ENCODE measurements around the gene KIF6. TPM values are rescaled to one million over a fixed set of nuclear protein-coding genes. Genes with fewer than 3 reads are reported as not detected.

KIF6 gene
- total and polyA plus RNA-seq, 2 of the 8 experiments (the other 6 are each of a cell fraction or from before 2014, with no cell fraction given) = 0.53 to 0.65 TPM

DNA sequence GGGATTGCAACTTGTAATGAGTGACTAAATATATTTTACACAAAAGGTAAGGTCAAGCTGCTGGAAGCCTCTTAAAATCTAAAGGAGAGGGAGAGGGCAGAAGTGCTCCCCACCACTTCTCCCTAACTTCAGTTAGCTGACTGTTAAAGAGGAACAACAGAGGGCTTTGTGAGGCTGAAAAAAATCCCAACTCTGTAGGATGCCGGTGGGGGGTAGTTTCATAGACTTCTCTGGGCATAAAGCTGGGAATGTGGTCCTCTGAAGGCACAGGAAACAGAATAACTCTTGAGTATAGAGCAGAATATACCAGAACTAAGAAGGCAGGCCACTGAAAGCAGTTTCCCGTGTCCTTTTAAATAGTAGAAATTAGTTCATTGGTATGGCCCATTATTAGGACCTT, 71.6 kb downstream of the KIF6 start:
- Histone ChIP-seq H3K9me3 (ENCODE audit: insufficient read depth in 2 of 2, low read depth in 1 of 2, low read length in 1 of 2) (no peaks in the 10 kb centered on the region), H3K79me2 (ENCODE audit: control insufficient read depth in 1 of 2, insufficient read depth in 2 of 2, low read length in 2 of 2) (no peaks in the 10 kb centered on the region), H3K79me1 (ENCODE audit: low read depth, low read length) (no peaks in the 10 kb centered on the region), H4K20me1 (replicated peaks in 1 of 2; ENCODE audit: control insufficient read depth in 1 of 2, insufficient read depth in 2 of 2, low read length in 2 of 2) (no peaks in the 10 kb centered on the region), H3K27me3 (replicated peaks in 1 of 4; ENCODE audit: control insufficient read depth in 3 of 4, extremely low read depth in 1 of 4, insufficient read depth in 3 of 4, low read length in 3 of 4) (no peaks in the 10 kb centered on the region), H3K4me3 (ENCODE audit: extremely low read depth in 1 of 4, insufficient read depth in 2 of 4, low read depth in 3 of 4, low read length in 4 of 4) (no peak overlapping the region), H3K36me3 (ENCODE audit: control insufficient read depth in 2 of 4, insufficient read depth in 4 of 4, low read length in 3 of 4) (no peaks in the 10 kb centered on the region), H2BK120ac (replicated peaks; ENCODE audit: low read depth, low read length) (no peak overlapping the region), H3K4me2 (ENCODE audit: insufficient read depth in 1 of 2, low read depth in 2 of 2, low read length in 2 of 2) (no peak overlapping the region), H3K14ac (ENCODE audit: insufficient read length) (no peak overlapping the region), H2BK12ac (ENCODE audit: low read depth, low read length) (no peak overlapping the region), H3K56ac (replicated peaks; ENCODE audit: insufficient read length, low read depth, low read length) (no peak overlapping the region), H2BK15ac (ENCODE audit: low read length) (no peak overlapping the region), H3K9ac (replicated peaks in 1 of 4; ENCODE audit: extremely low read depth in 1 of 4, low read depth in 3 of 4, low read length in 3 of 4) (no peak overlapping the region), H3K18ac (ENCODE audit: extremely low read depth, low read length) (no peak overlapping the region), H3K23me2 (ENCODE audit: low read depth, low read length) (no peaks in the 10 kb centered on the region), H2BK20ac (ENCODE audit: low read length) (no peak overlapping the region), H2AK5ac (ENCODE audit: low read depth, low read length) (no peak overlapping the region), H4K91ac (replicated peaks; ENCODE audit: insufficient read length, low read length) (no peak overlapping the region), H4K5ac (ENCODE audit: insufficient read length, low read depth, low read length) (no peak overlapping the region), H2AFZ (ENCODE audit: low read length) (no peak overlapping the region), H3K4me1 (replicated peaks in 1 of 4; ENCODE audit: control insufficient read depth in 3 of 4, insufficient read depth in 4 of 4, low read length in 3 of 4) (peaks cover 0 to 8% (median 3%) of the 10 kb centered on the region in 4 experiments; a peak in 2 of 7 replicates), H2BK5ac (ENCODE audit: low read depth, low read length) (no peak overlapping the region), H4K8ac (ENCODE audit: extremely low read depth, insufficient read depth, low read length) (no peak overlapping the region), H3K4ac (replicated peaks; ENCODE audit: insufficient read length, low read depth, low read length) (no peak overlapping the region), H3K27ac (ENCODE audit: low read depth, low read length) (no peak overlapping the region), H3K23ac (ENCODE audit: insufficient read length) (no peak overlapping the region)
- DNase-seq (ENCODE audit: low read depth in 1 of 2, low spot score in 2 of 2) (no peak), FAIRE-seq (no peak)
- POLR2A ChIA-PET (ENCODE audit: partially characterized antibody) = no interaction called here
- CTCF ChIA-PET (ENCODE audit: partially characterized antibody) = interaction anchor here (0.9 to 1.5 kb wide), 2 partner anchors 213 to 292 kb away, joined by 4 to 5 read pairs; no protein-coding TSS in a partner anchor
- WGBS, 2 experiments (ENCODE audit: extremely low coverage in 1 of 2, insufficient coverage in 1 of 2, insufficient read length in 1 of 2, insufficient replicate concordance in 2 of 2, low coverage in 1 of 2, low lambda C conversion rate in 2 of 2, missing lambda C conversion rate in 1 of 2) = 77% methylated on average over 2 of the region's 2 CpGs; no CpG with 5 or more reads in 1 of the 2 experiments
- no peak for TF ChIP-seq EGR1 (IDR thresholded peaks at IDR 0.05; ENCODE audit: borderline replicate concordance, low read depth, low read length)
- TF ChIP-seq RFX5 (IDR thresholded peaks at IDR 0.05; ENCODE audit: borderline replicate concordance, low read depth, low read length) = no peak
- no peak for TF ChIP-seq JUND (IDR thresholded peaks at IDR 0.05; ENCODE audit: low read length)
- TF ChIP-seq YY1 (IDR thresholded peaks at IDR 0.05; ENCODE audit: low read depth, low read length) = no peak
- TF ChIP-seq SP4 (IDR thresholded peaks at IDR 0.05; ENCODE audit: low read length) = no peak
- no peak for TF ChIP-seq KDM5A (IDR thresholded peaks at IDR 0.05; ENCODE audit: low read length)
- no peak for TF ChIP-seq FOSL1 (IDR thresholded peaks at IDR 0.05; ENCODE audit: insufficient read depth, low read depth, low read length)

All from H1 (cell line).